PC-3 (cell line): ENCODE data around the gene CREG2.

ENCODE experiments used
- EZH2 ChIP-seq: fragments of 300-600 bp; sonication (generic); IDR thresholded peaks from one replicate; pipeline ENCODE4 v1.6.1; 2017; ENCODE audit warnings: antibody characterized with exemption, mild to moderate bottlenecking, low read length; ENCODE audit not compliant: unreplicated experiment
- TF ChIP-seq, protein P1 (sequence below): fragments of 300-600 bp; sonication (generic); conservative IDR thresholded peaks from 2 replicates; pipeline ENCODE4 v1.5.1; 2017; ENCODE audit warnings: antibody characterized with exemption, low read depth, mild to moderate bottlenecking, low read length

GRCh38 chr2:101339266-101339880, 47.9 kb downstream of the CREG2 start:
- TF ChIP-seq, protein P1, sequence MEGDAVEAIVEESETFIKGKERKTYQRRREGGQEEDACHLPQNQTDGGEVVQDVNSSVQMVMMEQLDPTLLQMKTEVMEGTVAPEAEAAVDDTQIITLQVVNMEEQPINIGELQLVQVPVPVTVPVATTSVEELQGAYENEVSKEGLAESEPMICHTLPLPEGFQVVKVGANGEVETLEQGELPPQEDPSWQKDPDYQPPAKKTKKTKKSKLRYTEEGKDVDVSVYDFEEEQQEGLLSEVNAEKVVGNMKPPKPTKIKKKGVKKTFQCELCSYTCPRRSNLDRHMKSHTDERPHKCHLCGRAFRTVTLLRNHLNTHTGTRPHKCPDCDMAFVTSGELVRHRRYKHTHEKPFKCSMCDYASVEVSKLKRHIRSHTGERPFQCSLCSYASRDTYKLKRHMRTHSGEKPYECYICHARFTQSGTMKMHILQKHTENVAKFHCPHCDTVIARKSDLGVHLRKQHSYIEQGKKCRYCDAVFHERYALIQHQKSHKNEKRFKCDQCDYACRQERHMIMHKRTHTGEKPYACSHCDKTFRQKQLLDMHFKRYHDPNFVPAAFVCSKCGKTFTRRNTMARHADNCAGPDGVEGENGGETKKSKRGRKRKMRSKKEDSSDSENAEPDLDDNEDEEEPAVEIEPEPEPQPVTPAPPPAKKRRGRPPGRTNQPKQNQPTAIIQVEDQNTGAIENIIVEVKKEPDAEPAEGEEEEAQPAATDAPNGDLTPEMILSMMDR: no peak
- no peak for TF ChIP-seq EZH2
